ENCODE measurements around the gene DAB2IP. TPM values are rescaled to one million over a fixed set of nuclear protein-coding genes. Genes with fewer than 3 reads are reported as not detected.
"Not testable (repeated sequence)": the region's sequence is repeated elsewhere in the genome, so short reads cannot be mapped to it uniquely, and the experiment has no call there.

Gene DAB2IP
- 13.7 and 17.0 TPM in 2 replicates for total RNA-seq

DNA sequence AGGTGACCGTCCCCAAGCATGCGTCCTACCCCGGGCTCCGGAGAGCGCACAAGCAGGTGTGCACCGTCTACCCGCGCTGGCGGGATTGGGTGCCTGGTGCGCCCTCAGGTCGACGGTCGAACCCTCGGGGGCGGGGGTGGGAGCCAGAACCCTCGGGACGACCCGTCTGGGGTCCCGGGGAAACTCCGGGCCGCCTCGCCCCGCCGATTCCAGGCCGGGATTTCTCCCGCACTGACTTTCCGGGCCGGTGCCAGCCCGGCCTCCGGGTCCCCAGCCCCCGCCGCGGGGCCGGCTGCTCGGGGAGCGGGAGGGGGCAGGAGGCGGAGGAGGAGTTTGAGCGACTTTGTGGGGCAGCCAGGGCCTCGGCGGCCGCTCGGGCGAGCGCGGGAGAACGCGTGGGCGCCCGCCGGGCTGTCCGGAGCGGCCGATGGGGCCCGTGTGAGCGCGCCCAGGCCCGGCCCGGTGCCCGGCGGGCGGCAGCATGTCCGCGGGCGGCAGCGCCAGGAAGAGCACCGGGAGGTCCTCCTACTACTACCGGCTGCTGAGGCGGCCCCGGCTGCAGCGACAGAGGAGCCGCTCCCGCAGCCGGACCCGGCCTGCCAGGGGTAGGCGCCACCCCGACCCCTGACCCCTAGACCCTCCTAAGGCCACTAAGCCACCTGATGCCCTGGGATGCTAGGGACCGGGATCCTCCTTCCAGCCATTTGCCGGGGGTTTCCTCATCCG is at the start of gene DAB2IP:
TSS of gene DAB2IP (plus strand) at position 340 of the 726 bp plus-strand sequence. CDS start at position 482, 142 bp downstream.
- DNase-seq (ENCODE audit: low read depth, low spot score) = no peak

DNA sequence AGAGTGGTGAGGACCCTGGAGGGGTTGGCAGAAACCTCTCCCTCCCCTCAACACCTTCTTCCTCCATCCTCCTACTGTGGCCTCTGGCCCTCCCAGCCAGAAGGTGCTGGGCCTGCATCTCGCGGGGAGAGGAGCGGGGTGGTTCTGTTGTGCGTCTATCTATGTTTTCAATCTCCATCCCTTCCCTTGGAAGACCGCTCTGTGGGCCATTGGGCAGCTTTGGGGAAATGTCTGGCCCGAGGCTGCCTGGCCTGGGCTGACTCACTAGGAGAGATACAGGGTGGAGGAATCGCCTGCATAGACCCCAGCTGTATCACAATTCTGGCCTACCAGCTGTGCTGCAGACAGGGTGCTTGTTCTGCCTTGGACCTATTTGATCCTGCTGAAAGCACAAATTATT is 48.4 kb upstream of the DAB2IP start:
- DNase-seq (ENCODE audit: low read depth, low spot score) = no peak

DNA sequence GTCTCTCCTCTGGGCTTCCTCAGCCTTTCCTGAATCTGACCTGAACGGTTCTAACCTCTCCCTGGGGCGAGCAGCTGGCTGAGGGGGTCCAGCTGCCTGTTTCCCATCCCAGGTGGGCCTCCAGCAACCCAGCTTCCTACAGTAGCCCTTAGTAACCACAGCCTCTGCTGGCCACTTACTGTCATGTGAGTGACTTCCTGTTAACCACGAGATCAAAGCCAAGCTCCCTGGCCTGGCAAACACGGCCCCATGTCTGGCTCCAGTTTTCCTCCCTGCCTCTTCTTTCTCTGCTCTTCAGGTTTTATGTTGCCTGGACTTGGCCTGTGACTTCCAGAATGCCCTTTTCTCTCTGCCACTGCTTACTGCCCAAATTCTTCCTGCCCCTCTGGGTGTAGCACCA is 47.2 kb upstream of the DAB2IP start:
- DNase-seq (ENCODE audit: low read depth, low spot score) = no peak

DNA sequence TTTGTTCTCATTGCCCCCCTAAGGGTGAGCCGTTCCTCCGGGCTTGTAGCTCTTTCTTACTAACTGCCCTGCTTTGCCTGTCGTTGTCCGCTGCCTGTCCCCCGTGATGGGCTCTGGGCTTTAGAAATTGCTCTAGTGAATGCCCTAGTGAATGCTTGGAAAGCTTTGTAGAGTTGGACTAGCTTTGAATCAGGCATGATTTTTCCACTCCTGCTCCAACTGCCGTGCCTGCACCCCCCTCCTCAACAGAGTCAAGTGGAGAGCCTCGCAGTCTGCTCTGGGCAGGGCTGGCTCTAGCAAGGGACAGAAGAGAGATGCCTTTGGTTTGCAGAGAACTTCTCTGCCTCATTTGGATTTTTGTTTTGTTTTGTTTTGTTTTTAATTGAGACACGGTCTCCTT is 46.8 kb upstream of the DAB2IP start:
- DNase-seq (ENCODE audit: low read depth, low spot score) = no peak

DNA sequence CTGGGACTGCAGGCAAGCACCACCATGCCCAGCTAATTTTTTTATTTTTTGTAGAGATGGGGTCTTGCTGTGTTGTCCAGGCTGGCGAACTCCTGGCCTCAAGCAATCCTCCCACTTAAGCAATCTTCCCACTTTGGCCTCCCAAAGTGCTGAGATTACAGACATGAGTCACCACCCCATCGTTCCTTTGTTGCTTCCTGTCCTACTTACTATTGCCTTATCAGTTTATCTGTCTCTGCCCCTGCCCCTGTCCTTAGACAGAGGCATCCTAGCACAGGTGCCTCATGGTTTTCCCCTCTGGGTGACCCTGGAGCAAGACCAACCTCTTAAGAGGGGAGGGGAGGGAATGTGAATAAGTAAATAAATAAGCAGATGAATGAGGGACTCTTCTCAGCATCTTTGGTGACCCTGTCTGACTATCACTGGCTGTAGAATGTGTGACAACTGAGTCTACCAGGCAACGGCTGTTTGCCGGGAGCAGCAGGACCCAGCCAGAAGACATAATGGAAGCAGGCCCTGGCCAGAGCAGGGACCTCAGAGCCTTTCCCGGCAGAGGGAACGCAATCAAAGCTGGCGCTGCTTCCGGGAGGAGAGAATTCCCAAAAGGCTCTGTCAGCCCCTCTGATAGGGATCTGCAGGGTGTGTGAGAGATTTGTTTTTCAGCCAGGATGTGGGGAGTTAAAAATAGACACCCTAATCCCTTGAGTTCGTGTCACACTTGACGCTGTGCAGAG is 43.8 kb upstream of the DAB2IP start:
- no peak for DNase-seq (ENCODE audit: low read depth, low spot score)

DNA sequence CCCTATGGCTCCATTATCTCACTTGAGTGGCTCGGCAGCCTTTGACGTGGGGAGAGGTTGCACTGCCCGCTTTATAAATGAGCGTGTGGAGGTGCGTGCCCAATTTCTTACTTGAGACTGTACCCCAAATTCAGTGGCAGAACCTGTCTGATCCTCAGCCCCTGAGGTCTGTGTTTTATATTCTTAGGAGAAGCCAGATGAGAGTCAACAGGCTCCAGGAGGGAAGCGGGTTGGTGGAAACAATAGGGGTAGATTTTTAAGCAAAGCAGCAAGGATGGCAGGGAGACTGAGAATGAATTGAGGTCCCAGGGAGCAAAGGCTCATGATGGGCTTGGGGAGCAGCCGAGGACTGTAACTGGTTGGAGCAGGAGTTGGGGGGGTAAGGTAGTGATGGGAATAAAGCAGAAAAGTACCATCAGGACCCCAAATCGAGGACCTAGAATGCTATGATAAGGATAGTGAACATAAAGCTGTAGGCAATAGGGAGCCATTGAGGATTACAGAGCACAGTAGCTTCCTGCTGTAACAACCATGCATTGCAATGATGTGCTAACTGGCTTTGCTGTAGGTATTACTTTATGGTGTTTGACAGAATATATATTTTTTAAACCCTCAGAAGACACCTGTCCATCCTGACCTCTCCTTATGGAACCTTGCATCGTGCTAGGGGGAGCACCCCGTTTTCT is 43.1 kb upstream of the DAB2IP start:
- no peak for DNase-seq (ENCODE audit: low read depth, low spot score)

DNA sequence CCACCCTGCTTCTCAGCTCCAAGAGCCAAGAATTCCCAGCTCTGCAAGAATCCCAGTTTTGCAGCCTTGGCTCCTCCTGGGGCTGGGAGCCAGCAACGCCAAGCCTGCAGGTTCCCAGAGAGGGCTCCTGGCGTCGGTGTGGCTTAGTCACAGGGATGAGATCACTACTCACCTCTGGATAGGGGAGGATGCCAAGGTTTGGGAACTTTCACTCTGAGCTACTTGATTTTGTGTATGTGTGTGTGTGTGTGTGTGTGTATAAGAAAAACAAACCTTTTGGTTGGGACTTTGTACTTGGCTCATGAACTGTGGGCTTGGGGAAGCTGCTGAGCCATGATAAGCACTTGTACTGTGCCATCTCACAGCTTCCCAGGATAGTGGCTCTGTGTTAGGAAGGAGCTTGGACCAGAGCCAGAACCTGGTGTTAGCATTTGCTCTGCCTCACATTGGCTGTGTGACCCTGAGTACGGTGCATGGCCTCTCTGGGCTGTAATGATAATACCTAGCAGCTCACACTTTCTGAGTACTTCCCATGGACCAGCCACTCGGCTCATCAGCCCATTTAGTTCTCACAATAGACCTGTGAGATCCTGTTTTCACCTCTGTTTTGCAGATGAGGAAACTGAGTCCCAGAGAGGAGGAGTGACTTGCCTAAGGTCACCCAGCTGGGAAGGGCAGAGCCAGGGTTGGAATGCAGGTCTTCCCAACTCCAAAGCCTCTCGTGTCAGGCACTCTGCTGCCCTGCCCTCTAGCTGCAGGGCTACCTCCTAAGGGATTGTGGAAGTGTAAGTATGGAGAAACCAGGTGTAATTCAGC is 41.4 kb upstream of the DAB2IP start:
- DNase-seq (ENCODE audit: low read depth, low spot score) = no peak

DNA sequence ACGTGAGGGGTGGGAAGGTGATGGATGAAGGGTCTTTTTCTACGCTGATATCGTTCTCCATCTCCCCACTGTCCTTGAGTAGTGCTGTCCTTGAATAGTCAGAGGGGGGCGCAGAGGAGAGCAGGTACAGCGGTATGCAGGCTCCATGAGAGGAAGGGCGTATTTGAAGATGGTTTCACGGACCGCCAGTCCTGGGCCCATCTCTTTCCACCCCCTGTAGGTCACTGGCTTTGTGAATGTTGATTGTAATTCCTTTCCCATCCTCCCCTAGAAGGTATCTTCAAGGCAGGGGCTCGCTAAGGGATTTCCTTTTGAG is 40.8 kb upstream of the DAB2IP start:
- DNase-seq (ENCODE audit: low read depth, low spot score) = no peak

DNA sequence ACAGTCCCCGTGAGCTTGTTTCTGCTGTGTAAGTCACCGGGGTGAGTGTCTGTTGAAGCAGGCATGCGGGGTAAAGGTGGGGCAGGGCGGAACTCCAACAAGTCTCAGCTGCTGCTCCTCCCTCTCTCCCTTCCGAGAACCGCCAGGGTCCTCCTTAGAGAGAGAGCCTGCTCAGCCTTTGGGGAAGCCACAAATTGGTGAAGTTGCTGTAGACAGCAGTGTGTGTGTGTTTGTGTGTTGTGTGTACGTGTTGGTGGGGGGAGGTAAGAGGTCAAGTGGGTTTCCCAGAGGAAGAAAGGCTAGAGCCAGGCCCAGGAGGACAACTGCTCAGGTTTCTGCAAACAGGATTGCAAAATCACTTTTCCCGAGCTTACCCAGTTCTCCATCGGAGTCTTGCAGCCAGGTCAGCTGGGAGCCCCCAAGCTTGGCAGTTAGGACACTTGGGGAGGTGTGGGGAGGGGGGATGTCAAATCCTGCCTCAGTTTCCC is 38.9 kb upstream of the DAB2IP start:
- DNase-seq (ENCODE audit: low read depth, low spot score) = no peak

DNA sequence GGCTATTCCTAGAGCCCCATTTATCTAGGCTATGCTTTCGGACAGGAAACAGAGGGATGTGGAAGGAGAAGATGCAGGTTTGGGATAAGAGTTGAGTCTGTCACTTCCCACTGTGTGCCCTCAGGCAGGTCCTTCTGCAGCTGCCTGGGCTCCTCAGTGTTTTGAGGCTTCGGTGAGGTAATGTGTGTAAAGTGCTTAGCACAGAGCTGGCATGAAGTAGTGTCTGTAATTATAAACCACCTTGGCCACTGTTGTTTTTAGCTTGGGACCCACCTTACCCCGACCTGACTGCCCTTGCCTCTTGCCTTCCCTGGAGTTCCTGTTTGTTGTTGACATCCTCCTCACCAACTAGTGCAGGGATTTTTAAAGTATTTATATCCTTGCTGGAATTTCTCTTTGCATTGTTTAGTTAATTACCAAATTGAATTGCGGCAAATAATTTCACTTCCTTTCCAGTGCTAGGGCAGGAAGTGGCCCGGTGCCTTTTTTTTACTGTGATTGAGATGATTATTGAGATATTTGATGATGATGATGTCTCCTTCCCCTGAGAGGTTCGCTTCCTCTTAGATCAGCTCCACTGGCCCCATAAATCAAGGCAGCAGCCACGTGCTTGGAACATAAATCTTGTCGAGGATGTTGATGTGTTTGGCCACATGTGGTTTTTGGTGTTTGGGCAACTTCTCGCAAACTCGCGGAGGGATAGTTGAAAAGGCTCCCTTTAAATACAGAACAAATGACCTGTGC is 38.3 kb upstream of the DAB2IP start:
- no peak for DNase-seq (ENCODE audit: low read depth, low spot score)

DNA sequence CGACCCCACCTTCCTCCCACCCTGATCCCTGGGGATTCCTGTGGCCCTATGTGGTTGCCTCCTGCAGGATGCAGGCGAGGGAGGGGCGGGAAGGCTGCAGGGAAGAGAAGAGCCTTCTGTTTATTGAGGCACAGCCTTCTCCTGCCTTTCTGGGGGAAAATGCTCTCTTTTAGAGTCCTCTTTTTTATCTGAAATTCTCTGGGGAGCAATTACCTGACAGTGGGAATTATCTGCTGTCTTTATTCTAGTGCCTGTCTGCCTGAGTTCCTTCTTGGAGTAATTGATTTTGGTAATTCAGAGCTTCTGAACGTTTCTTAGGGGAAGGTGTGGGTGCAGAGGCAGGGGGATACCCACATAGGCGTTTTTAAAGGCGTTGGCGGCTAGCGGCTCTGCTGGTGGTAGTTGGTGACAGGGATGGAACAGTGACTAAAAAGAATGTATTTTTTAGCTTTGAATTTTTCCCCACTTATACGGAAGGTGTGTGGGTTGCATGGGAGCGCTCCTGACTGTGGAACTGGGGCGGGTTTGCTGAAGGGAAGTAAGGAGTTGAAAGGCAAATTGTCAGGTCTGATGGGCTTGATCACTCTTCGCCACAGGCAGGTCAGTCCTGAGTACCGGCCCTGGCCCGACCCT is 35.2 kb upstream of the DAB2IP start:
- DNase-seq (ENCODE audit: low read depth, low spot score) = no peak

DNA sequence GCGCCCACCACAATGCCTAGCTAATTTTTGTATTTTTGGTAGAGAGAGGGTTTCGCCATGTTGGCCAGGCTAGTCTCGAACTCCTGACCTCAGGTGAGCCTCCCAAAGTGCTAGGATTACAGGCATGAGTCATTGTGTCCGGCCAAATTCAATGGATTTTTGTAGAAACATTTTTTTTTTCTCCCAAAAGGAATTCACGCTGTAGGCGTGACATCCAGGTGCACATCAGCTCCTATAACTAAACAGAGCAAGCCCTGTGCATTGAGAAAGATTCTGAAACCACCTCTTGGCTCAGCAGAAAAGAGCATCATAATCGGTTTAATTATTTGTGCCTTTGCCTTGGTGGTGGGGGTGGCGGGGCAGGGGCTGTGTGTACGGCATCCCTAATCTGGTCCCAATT is 32.9 kb upstream of the DAB2IP start:
- DNase-seq (ENCODE audit: low read depth, low spot score) = no peak

DNA sequence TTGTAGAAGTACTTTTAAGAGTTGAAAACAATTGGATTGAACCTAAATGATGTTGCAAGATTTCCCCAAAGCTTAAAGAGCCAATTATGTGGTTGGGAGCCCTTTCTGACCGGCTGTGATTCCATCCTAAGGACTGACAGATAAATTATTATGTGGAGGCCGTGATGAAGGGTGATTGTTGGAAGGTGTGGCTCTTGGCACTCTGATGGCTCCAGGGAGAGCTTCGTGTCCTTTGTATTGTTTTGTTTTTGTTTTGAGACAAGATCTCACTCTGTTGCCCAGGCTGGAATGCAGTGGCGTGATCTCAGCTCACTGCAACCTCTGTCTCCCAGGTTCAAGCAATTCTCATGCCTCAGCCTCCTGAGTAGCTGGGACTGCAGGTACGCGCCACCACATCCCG is 32.5 kb upstream of the DAB2IP start:
- DNase-seq (ENCODE audit: low read depth, low spot score) = not testable (repeated sequence)

DNA sequence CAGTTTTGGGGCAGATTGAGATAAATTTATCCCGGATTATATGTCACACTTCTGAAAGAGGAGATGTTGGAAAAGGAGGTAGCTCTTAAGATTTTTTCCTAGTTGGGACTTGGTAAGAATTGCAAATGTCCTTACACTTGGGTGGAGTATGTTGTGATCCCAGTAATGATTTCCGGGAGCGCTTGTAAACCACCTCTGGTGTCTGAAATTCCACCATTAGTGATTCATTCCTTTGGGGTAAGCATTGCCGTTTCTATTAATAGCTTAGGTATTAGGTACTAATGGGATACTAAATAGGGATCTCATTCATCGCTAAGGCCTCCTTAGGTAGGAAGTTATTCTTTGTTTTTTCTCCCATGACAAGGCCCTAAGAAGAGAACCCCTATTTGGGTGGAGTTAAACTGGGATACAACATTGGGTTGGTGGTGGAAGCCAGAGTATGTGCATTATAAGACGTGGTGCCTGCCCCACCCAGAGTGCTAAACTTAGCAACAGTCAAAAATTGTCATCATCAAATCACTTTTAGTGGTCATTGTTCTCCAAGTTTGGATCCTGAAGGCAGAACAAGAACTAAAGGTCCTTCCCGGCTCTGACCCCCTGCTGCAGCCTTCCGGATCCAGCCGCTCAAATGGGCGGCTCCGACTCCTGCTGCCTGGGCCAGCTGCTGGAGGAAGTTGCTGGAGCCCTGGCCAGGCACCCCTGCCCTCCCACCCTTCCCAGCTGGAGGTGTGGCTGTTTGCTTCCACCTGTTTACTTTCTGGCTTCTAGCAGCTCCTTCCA is 31.7 kb upstream of the DAB2IP start:
- DNase-seq (ENCODE audit: low read depth, low spot score) = no peak

DNA sequence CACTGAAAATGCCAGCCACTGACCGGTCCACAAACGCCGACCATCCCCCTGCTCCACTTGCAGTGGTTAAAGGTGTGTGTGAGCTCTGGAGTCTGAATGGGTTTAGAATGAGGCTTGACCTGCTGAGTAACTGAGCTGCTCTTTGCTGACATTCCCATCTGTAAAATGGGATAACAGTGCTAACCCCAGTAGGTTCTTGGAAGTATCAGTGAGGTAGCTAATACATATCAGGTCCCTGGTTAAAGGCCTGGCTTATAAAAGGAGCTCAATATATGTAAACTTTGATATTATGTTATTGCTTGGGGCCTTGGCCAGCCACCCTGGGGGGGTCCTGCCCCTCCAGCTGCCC is 31.1 kb upstream of the DAB2IP start:
- no peak for DNase-seq (ENCODE audit: low read depth, low spot score)

DNA sequence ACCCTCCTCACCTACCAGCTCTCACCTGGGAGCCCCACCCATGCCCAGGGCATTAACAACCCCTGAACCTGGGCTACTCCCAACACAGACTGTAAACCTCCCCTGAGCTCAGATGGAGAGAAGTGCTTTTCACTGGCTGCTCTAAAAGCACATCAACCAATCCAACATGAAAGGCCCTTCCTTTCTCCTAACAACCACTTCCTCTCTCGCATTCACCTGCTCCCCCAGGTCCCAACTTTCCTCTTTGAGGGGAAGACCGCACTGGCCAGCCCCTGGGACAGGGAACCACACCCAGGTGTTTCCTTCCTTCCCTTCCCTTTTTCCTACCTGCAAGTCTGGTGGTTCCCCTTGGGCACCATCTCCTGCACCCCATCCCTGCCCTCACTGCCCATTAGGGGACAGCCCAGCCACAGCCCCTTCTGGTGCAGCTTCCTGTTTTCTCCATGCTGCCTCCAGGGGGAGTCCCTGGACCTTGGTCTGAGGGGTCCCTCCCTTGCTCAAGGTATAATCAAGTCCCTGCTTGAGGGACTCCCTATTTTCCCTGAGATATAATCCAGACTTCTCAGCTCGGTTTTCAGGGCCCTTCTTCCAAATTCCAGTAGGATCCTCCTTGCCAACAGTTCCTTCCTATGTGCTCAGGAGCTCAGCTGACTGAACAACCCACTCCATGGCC is 30.5 kb upstream of the DAB2IP start:
- no peak for DNase-seq (ENCODE audit: low read depth, low spot score)

DNA sequence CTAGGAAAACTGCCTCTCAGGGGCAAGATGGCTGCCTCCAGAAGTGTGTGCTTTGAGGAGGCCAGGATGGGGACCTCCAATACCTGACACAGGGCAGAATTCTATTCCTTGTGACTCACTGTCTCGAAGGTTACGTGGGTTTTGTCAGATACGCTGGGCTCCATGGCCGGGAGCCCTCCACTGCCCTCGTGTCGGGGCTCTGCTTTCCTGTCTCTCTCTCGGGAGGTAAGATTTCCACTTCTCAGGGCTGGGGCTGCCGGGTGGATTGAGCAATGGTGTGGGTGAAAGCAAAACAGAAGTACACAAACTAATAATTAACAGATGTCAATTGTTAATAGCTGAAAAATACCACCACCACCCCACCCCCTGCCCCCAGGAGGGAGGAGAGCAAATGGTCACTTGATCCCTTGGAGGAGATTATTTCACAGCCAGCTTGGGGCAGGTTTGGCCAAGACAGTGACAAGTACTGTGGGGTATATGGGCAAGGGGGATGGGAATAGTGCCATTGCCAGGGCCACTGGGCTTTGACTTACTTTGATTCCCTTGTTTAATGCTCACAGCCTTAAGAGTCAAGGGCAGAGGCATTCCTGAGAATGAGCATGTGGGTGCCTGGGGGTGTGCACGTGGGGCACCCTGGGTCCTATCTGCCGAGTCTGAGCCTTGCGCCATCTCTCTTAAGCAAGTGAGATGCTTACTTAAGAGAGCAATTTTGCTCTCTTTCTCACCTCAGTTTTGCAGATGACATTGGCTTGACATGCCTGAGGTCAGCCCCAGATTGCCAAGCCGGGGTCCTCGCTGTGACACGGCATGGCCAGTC is 28.8 kb upstream of the DAB2IP start:
- DNase-seq (ENCODE audit: low read depth, low spot score) = no peak

DNA sequence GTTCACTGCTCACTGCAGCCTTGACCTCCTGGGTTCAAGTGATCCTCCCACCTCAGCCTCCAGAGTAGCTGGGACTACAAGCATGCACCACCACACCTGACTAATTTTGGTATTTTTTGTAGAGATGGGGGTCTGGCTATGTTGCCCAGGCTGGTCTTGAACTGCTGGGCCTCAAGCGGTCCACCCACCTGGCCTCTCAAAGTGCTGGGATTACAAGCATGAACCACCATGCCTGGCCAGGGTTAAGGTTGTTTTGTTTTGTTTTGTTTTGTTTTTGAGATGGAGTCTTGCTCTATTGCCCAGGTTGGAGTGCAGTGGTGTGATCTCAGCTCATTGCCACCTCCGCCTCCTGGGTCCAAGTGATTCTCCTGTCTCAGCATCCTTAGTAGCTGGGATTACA is 28.0 kb upstream of the DAB2IP start:
- not testable (repeated sequence) for DNase-seq (ENCODE audit: low read depth, low spot score)
